Neuronal stem cell (in vitro differentiated cells): ENCODE results near the gene RARA.

Experiments used
- DNase-seq: peaks from one replicate; pipeline ENCODE4 v3.0.0-alpha.2; 2013; ENCODE audit warnings: low spot score
- H2AFZ ChIP-seq: one replicate; pipeline ENCODE4 v1.6.1; 2013; ENCODE audit warnings: mild to moderate bottlenecking, low read length, inconsistent platforms
- H2AK5ac ChIP-seq: 2 replicates; pipeline ENCODE4 v1.6.1; 2013; ENCODE audit warnings: low read depth, mild to moderate bottlenecking, inconsistent platforms, low read length, moderate library complexity, mixed read lengths
- H2BK120ac ChIP-seq: 2 replicates; pipeline ENCODE4 v1.6.1; 2013; ENCODE audit warnings: low read depth, mild to moderate bottlenecking, inconsistent platforms, low read length, moderate library complexity, mixed read lengths
- H2BK12ac ChIP-seq: one replicate; pipeline ENCODE4 v1.6.1; 2013; ENCODE audit warnings: low read length, inconsistent platforms
- H2BK15ac ChIP-seq: 2 replicates; pipeline ENCODE4 v1.6.1; 2013; ENCODE audit warnings: mild to moderate bottlenecking, low read length, inconsistent platforms, mixed read lengths
- H2BK5ac ChIP-seq: one replicate; pipeline ENCODE4 v1.6.1; 2013; ENCODE audit warnings: inconsistent platforms, mild to moderate bottlenecking, low read length, moderate library complexity
- H3K14ac ChIP-seq: one replicate; pipeline ENCODE4 v1.6.1; 2013; ENCODE audit warnings: low read length, inconsistent platforms
- H3K18ac ChIP-seq: 2 replicates; pipeline ENCODE4 v1.6.1; 2013; ENCODE audit warnings: low read length, inconsistent platforms
- H3K23ac ChIP-seq: 2 replicates; pipeline ENCODE4 v1.6.1; 2013; ENCODE audit warnings: low read depth, mild to moderate bottlenecking, mixed read lengths, low read length, inconsistent platforms; ENCODE audit not compliant: poor library complexity
- H3K27ac ChIP-seq: replicated peaks from 3 replicates; pipeline ENCODE4 v1.5.1; 2013; ENCODE audit warnings: low read length, inconsistent platforms
- H3K27me3 ChIP-seq, 3 experiments: 2 replicates each; pipeline ENCODE4 v1.6.1; 2013; ENCODE audit warnings: low read length in 3 of 3, mild to moderate bottlenecking in 2 of 3, inconsistent platforms in 1 of 3, low read depth in 1 of 3, mixed read lengths in 1 of 3, moderate library complexity in 1 of 3; ENCODE audit not compliant: control insufficient read depth in 3 of 3, insufficient read depth in 3 of 3
- H3K36me3 ChIP-seq, 2 donors: replicated peaks in 1 of 2; 2 replicates each; pipeline ENCODE4 v1.6.1; 2013; ENCODE audit warnings: low read length in 2 of 2; ENCODE audit not compliant: control insufficient read depth in 2 of 2, insufficient read depth in 2 of 2
- H3K4ac ChIP-seq: 2 replicates; pipeline ENCODE4 v1.6.1; 2013; ENCODE audit warnings: inconsistent platforms, mild to moderate bottlenecking, low read length, moderate library complexity
- H3K4me1 ChIP-seq, 2 donors: 1 replicate in 1 of 2; 2 replicates in 1 of 2; pipeline ENCODE4 v1.6.1; 2013; ENCODE audit warnings: low read length in 2 of 2, low read depth in 1 of 2; ENCODE audit not compliant: control insufficient read depth in 2 of 2, insufficient read depth in 1 of 2
- H3K4me2 ChIP-seq: one replicate; pipeline ENCODE4 v1.6.1; 2013; ENCODE audit warnings: mild to moderate bottlenecking, low read length, inconsistent platforms; ENCODE audit not compliant: insufficient read depth, poor library complexity, severe bottlenecking
- H3K4me3 ChIP-seq, 2 donors: 2 replicates each; pipeline ENCODE4 v1.5.1; 2013; ENCODE audit warnings: low read length in 2 of 2, mild to moderate bottlenecking in 2 of 2, inconsistent platforms in 1 of 2, moderate library complexity in 1 of 2
- H3K79me1 ChIP-seq: one replicate; pipeline ENCODE4 v1.6.1; 2013; ENCODE audit warnings: low read depth, mild to moderate bottlenecking, inconsistent platforms, low read length, moderate library complexity
- H3K9ac ChIP-seq: one replicate; pipeline ENCODE4 v1.6.1; 2013; ENCODE audit warnings: mild to moderate bottlenecking, low read depth, low read length, inconsistent platforms; ENCODE audit not compliant: poor library complexity
- H3K9me3 ChIP-seq, 2 donors: replicated peaks in 1 of 2; 2 replicates each; pipeline versions ENCODE3 to v1.6.1; 2013; ENCODE audit warnings: low read length in 2 of 2, mild to moderate bottlenecking in 2 of 2, inconsistent platforms in 1 of 2, low read depth in 1 of 2, mixed read lengths in 1 of 2, moderate library complexity in 1 of 2; ENCODE audit not compliant: control insufficient read depth in 2 of 2, insufficient read depth in 1 of 2
- H4K8ac ChIP-seq: one replicate; pipeline ENCODE4 v1.6.1; 2013; ENCODE audit warnings: low read depth, mild to moderate bottlenecking, inconsistent platforms, low read length, moderate library complexity
- H4K91ac ChIP-seq: one replicate; pipeline ENCODE4 v1.6.1; 2013; ENCODE audit warnings: low read length, low read depth, mild to moderate bottlenecking, inconsistent platforms; ENCODE audit not compliant: poor library complexity
- WGBS, 2 donors: extraction: QIAGEN DNeasy Blood & Tissue Kit; methylation state at CpG; one replicate each; pipeline ENCODE4 v1.1.7; 2013; ENCODE audit warnings: missing lambda C conversion rate in 2 of 2, mixed read lengths in 1 of 2; ENCODE audit not compliant: insufficient read length in 2 of 2, insufficient replicate concordance in 1 of 2; ENCODE audit errors: extremely low coverage in 2 of 2; 5-methylcytosine and 5-hydroxymethylcytosine counted together

The RARA gene

GRCh38 chr17:40345994-40346764, 37.2 kb downstream of the RARA start:
- no peak overlapping the region for H2BK5ac ChIP-seq
- H3K79me1 ChIP-seq = peaks cover 7% of the 10 kb centered on the region
- H3K36me3 ChIP-seq = peaks cover 4 to 12% of the 10 kb centered on the region in 2 donors
- no peak overlapping the region for H2BK120ac ChIP-seq
- WGBS, 2 donors = no CpG with 5 or more reads among the region's 11 CpGs
- peak overlapping the region; percentile 84 for H2AFZ ChIP-seq
- no peak overlapping the region for H3K4ac ChIP-seq
- H3K23ac ChIP-seq = no peak overlapping the region
- peak overlapping the region; percentile 86 for H3K14ac ChIP-seq
- H3K4me2 ChIP-seq = no peak overlapping the region
- H3K4me3 ChIP-seq = peak overlapping the region; percentile 46 to 53
- no peak overlapping the region for H3K9ac ChIP-seq
- H3K27ac ChIP-seq = no peak overlapping the region
- peaks cover 75% of the 10 kb centered on the region in 2 donors for H3K4me1 ChIP-seq
- no peak overlapping the region for H2BK12ac ChIP-seq
- H2AK5ac ChIP-seq = peak overlapping the region; percentile 96
- H4K8ac ChIP-seq = no peak overlapping the region
- DNase-seq = no peak
- H4K91ac ChIP-seq = no peak overlapping the region
- H3K27me3 ChIP-seq = peaks cover 0 to 16% (median 2%) of the 10 kb centered on the region in 3 experiments
- peak overlapping the region; percentile 94 for H3K18ac ChIP-seq
- no peaks in the 10 kb centered on the region for H3K9me3 ChIP-seq
- peak overlapping the region; percentile 60 for H2BK15ac ChIP-seq

GRCh38 chr17:40346765-40347158, 37.8 kb downstream of the RARA start:
- no peak overlapping the region for H3K27ac ChIP-seq
- H4K91ac ChIP-seq = peak overlapping the region; percentile 30
- H2BK120ac ChIP-seq = no peak overlapping the region
- H3K14ac ChIP-seq = peak overlapping the region; percentile 86
- H4K8ac ChIP-seq = no peak overlapping the region
- DNase-seq = no peak
- H3K4me1 ChIP-seq = peaks cover 80 to 81% of the 10 kb centered on the region in 2 donors
- H3K4me2 ChIP-seq = no peak overlapping the region
- peak overlapping the region; percentile 88 for H3K18ac ChIP-seq
- no peak overlapping the region for H2BK5ac ChIP-seq
- peak overlapping the region; percentile 65 for H3K9ac ChIP-seq
- peak overlapping the region; percentile 96 for H2AK5ac ChIP-seq
- no peak overlapping the region for H3K4ac ChIP-seq
- H3K27me3 ChIP-seq = peaks cover 0 to 16% (median 2%) of the 10 kb centered on the region in 3 experiments
- H3K79me1 ChIP-seq = peaks cover 5% of the 10 kb centered on the region
- H3K36me3 ChIP-seq = peaks cover 4 to 13% of the 10 kb centered on the region in 2 donors
- peak overlapping the region; percentile 60 for H2BK15ac ChIP-seq
- no peak overlapping the region for H2AFZ ChIP-seq
- peak overlapping the region; percentile 24 for H2BK12ac ChIP-seq
- peak overlapping the region; percentile 17 for H3K23ac ChIP-seq
- H3K4me3 ChIP-seq = no peak overlapping the region
- WGBS, 2 donors = no CpG with 5 or more reads among the region's 1 CpG
- H3K9me3 ChIP-seq = no peaks in the 10 kb centered on the region

DNA sequence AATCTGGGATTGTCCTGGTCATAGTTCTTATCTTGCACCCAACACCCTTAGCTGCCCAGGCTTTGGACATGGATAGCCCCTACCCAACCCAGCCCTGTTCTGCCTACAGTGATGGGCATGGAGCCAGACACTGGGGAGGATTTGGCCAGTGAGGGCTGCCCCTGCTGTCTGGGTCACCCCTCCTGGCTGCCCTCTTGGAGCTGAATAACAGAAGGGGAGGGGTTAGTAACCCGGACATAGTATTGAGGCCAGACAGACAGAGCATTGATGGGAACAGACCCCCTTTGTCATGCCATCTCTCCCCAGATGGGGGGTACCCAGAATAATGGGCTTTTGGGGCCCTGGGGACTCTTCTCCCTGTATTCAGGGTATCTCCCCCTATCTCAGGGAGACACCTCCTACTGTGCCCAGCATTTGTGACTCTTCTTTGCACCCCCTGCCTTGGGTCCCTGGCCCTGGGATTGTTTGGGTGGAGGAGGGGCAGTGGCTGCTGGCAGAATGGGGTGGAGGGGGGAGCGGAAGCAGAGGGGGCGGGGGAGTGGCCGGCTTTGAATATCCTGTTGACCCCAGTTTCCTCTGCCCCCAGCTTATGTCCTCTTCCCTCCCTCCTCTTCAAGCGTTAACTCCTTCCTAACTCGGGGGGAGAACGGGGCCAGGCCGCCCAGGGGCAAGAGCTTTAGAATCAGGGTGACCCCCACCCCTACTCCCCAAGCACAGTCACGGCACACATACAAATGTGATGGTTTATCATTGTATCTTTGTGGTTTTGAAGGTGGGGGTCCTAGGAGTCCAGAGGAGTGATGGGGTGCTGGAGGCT, 38.5 kb downstream of the RARA start:
- Histone ChIP-seq H3K4me2 (peak overlapping the region; percentile 21), H3K14ac (no peak overlapping the region), H3K79me1 (peaks cover 3% of the 10 kb centered on the region), H2BK5ac (peak overlapping the region; percentile 62), H3K27ac (no peak overlapping the region), H3K9ac (peak overlapping the region; percentile 27), H3K27me3 (peaks cover 0 to 14% (median 0%) of the 10 kb centered on the region in 3 experiments), H4K8ac (no peak overlapping the region), H3K23ac (peak overlapping the region; percentile 38), H3K9me3 (no peaks in the 10 kb centered on the region), H3K36me3 (peaks cover 7 to 21% of the 10 kb centered on the region in 2 donors), H3K4me1 (peaks cover 80 to 85% of the 10 kb centered on the region in 2 donors), H3K4me3 (no peak overlapping the region), H3K18ac (peak overlapping the region; percentile 88), H2AFZ (no peak overlapping the region), H3K4ac (no peak overlapping the region), H2BK15ac (peak overlapping the region; percentile 84), H2BK120ac (no peak overlapping the region), H2BK12ac (peak overlapping the region; percentile 24), H2AK5ac (peak overlapping the region; percentile 96), H4K91ac (peak overlapping the region; percentile 30)
- WGBS, 2 donors = no CpG with 5 or more reads among the region's 9 CpGs
- no peak for DNase-seq

DNA sequence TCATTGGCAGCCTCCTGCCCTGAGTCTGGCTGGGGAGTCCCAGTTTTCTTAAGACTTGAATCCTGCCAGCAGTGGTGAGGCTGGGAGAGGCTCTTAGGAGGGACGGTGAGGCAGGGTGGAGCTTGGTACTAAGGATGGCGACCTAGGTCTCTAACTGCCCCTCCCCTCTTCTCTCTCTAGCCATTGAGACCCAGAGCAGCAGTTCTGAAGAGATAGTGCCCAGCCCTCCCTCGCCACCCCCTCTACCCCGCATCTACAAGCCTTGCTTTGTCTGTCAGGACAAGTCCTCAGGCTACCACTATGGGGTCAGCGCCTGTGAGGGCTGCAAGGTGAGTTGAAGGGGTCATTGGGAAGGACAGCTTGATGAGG, 39.1 kb downstream of the RARA start:
- H2BK5ac ChIP-seq = peak overlapping the region; percentile 62
- no peak overlapping the region for H3K4me3 ChIP-seq
- H3K9me3 ChIP-seq = no peaks in the 10 kb centered on the region
- no peak overlapping the region for H4K8ac ChIP-seq
- H2BK12ac ChIP-seq = peak overlapping the region; percentile 69
- no CpG with 5 or more reads among the region's 5 CpGs for whole genome bisulfite sequencing, 2 donors
- peak overlapping the region; percentile 83 for H3K18ac ChIP-seq
- H3K4ac ChIP-seq = no peak overlapping the region
- peaks cover 76 to 79% of the 10 kb centered on the region in 2 donors for H3K4me1 ChIP-seq
- H2AFZ ChIP-seq = no peak overlapping the region
- no peak overlapping the region for H3K4me2 ChIP-seq
- peak overlapping the region; percentile 84 for H2BK15ac ChIP-seq
- peaks cover 8 to 26% of the 10 kb centered on the region in 2 donors for H3K36me3 ChIP-seq
- no peak for DNase-seq
- H2AK5ac ChIP-seq = peak overlapping the region; percentile 81
- peak overlapping the region; percentile 87 for H3K23ac ChIP-seq
- H4K91ac ChIP-seq = no peak overlapping the region
- no peak overlapping the region for H3K9ac ChIP-seq
- peaks cover 3% of the 10 kb centered on the region for H3K79me1 ChIP-seq
- H3K27ac ChIP-seq = no peak overlapping the region
- H2BK120ac ChIP-seq = no peak overlapping the region
- no peak overlapping the region for H3K14ac ChIP-seq
- H3K27me3 ChIP-seq = peaks cover 0 to 8% (median 0%) of the 10 kb centered on the region in 3 experiments
